Upper lobe of left lung (tissue), 4 donors: ENCODE measurements around the gene ANP32B.

Experiments
- CTCF ChIP-seq, 6 experiments: fragments of 450-650 bp in 4 of 6; fragments of 200-600 bp in 2 of 6; sonication (generic) in 2 of 6; IDR thresholded peaks; one replicate each; pipeline ENCODE4 v1.5.1; 2016 to 2019; ENCODE audit warnings: antibody characterized with exemption in 6 of 6
- EP300 ChIP-seq, 4 donors: sonication (generic); formaldehyde crosslinking; IDR thresholded peaks; one replicate each; pipeline ENCODE4 v1.5.1; 2017; ENCODE audit warnings: antibody characterized with exemption in 4 of 4, control low read depth in 2 of 4
- POLR2A ChIP-seq, 4 donors: fragments of 450-650 bp; IDR thresholded peaks; one replicate each; pipeline ENCODE4 v1.5.1; 2016 to 2017; ENCODE audit warnings: antibody characterized with exemption in 4 of 4, mild to moderate bottlenecking in 2 of 4
- POLR2AphosphoS5 ChIP-seq, 2 donors: sonication (generic); formaldehyde crosslinking; IDR thresholded peaks; one replicate each; pipeline ENCODE4 v1.5.1; 2017; ENCODE audit warnings: antibody characterized with exemption in 2 of 2

GRCh38 chr9:97944612-97945011 is 38.5 kb upstream of the ANP32B start:
- TF ChIP-seq EP300 (IDR thresholded peaks at IDR 0.05) (no peak), CTCF (IDR thresholded peaks at IDR 0.05) (no peak), POLR2AphosphoS5 (IDR thresholded peaks at IDR 0.05) (no peak), POLR2A (IDR thresholded peaks at IDR 0.05) (no peak)
